Measurements from ENCODE around the gene CDH23.
A peak's percentile ranks its signal among the peaks of the same experiment; 100 is the strongest.

Gene CDH23

DNA sequence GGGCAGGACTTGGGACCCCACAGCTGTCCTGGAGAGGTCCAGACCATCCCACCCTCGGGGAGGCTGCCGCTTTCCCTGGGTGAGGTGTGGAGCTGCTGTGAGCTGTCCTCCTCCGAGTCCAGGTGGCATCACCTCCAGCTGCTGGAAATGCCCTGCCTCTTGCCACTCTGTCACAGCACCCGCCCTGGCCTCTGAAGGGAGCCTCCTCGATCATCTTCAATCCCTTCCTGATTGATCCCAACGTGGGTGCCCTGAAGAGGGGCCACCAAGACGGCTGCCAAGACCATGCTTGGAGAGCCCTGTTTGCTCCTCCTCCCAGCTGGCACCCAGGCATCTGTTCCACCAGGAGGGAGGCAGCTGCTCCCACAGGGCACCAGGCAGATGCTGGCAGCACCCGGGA is 318.3 kb downstream of the CDH23 start:
- no peak for DNase-seq

GRCh38 chr10:71715860-71716259 is 319.1 kb downstream of the CDH23 start:
- DNase-seq: no peak

DNA sequence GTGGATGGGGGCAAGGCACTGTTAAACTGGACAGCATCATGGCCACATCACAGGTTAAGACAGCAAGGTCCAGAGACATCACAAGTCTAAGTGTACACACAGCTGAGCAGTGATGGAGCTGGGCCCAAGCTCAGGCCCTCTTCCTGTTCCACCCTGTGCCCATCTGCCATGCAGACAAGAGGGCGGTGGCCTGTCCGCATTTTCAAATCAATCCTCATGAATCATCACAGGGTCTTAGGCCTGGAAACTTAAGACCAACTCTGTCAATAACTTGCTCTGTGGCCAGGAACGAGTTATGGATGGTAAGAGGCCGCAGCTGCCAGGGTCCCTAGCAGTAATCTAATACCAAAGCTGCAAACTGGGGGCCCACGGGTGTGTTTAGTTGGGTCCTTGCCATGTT is 319.7 kb downstream of the CDH23 start:
- DNase-seq: no peak

GRCh38 chr10:71717056-71717455 is 320.3 kb downstream of the CDH23 start:
- DNase-seq: no peak

GRCh38 chr10:71717551-71717951 is 320.8 kb downstream of the CDH23 start:
- DNase-seq: no peak

GRCh38 chr10:71718165-71718698 is 321.5 kb downstream of the CDH23 start:
- no peak for DNase-seq

GRCh38 chr10:71719042-71719441 is 322.3 kb downstream of the CDH23 start:
- DNase-seq: no peak

GRCh38 chr10:71719464-71720201 is 322.9 kb downstream of the CDH23 start, which contains the start of gene C10orf105:
TSS of gene C10orf105 (minus strand) at chr10:71719778. CDS start at chr10:71716337, 3,441 bp downstream.
- no peak for DNase-seq

GRCh38 chr10:71720288-71720687 is 323.6 kb downstream of the CDH23 start:
- DNase-seq: no peak

GRCh38 chr10:71721313-71721712 is 324.6 kb downstream of the CDH23 start:
- DNase-seq: no peak

- DNase-seq: no peak
These were observed 326.1 kb downstream of the CDH23 start for GRCh38 chr10:71722849-71723248.

DNA sequence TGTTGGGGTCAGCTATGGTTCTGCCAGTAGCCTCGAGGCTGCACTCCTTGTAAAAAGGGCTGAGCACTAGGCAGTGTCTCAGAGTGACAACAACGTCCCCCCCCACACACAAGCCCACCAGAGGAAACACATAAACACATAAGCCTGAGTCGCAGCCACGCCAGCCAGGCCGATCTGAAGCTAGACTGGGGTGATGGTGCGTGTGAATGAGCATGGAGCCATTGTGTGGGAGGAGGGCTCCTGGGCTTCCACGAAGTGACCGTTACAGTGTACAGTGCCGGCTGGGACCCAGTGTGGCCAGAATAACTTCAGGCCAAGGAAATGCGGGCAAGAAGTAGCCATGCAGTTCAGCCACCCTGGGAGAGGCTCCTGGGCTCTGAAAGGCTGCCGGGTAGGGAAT is 326.6 kb downstream of the CDH23 start:
- DNase-seq: no peak

DNA sequence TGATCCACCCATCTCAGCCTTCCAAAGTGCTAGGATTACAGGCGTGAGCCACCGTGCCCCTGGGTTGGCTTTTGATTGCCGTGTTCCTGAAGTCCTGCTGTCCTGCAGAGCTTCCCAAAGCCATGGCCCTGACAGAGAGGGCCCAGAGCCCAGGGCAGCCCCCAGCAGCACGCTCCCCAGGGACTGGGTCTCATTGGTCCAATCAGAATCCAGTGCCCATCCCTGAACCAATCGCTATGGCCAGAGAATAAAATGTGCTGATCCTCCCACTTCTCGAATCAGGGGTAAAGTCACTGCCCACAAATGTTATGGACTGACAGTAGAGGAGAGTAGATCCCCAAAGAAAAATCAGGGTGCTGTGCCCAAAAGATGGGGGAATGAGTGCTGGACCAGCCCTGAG is 327.8 kb downstream of the CDH23 start:
- DNase-seq: no peak

GRCh38 chr10:71725249-71725648 is 328.5 kb downstream of the CDH23 start:
- no peak for DNase-seq

DNA sequence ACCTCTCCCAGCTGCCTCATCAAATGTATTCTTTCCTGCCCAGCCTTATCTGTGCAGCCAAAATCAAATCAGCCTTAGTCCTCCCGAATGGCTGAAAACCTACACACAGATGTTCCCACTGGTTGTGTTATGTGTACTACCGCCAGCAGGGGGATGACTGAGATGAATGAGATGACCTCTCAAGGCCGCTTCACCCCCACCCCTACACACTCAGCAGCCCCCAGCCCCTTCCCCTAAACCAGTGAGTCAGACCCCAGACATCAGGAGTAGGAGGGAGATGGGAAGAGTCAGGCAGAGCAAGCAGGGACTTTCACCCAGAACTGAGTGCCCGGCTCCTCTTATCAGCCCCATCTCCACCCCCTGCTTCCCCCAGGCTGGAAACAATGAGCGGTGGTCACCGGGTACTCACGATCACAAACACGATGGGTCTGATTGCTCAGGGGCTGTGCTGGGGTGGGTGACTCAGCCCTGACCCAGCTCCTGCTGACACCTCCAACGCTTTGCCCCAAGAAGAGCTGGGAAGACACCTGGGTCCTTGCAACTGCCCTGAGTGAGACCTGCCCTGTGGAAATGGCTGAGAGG is 329.4 kb downstream of the CDH23 start:
- DNase-seq: peak; percentile 69

DNA sequence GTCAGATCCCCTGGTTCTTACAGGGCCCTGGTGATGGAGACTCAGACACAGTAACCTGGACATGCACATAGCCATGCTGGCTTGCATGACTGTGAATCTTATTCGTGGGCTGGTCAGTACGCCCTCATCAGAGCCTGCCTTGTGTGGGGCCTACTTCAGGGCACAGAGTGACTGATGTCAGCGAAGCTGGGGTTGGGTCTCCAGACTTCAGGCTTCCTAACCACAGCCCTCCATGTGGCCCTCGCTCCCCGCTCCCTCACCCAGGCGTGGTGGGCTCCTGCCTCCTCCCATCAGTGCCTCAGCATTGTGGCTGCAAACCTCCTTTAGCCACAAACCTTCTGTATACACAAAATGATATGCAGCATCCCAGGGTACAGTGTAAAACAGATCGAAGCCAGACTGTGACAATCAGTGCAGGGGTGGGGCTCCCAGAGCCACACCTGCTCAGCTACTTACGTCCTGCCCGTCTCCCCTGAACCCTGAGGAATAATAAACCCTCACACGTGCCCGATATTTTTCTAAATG is 329.9 kb downstream of the CDH23 start:
- peak; percentile 56 for DNase-seq

GRCh38 chr10:71727105-71727737 is 330.5 kb downstream of the CDH23 start:
- peak; percentile 63 for DNase-seq

- peak; percentile 81 for DNase-seq
These were observed 331.3 kb downstream of the CDH23 start for GRCh38 chr10:71727738-71728737.

- no peak for DNase-seq
These were observed 332.5 kb downstream of the CDH23 start for GRCh38 chr10:71729161-71729636.

DNA sequence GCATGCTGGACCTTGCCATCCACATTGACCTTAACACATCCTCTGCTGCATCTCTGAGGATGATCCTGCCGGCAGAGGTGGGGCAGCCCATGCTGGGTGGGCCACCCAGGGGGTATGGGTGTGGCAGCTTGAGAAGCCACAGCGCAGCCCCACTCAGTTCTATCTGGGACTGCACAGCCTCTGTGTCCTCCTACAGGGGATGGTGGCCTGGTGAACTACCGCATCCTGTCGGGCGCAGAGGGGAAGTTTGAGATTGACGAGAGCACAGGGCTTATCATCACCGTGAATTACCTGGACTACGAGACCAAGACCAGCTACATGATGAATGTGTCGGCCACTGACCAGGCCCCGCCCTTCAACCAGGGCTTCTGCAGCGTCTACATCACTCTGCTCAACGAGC is 335.1 kb downstream of the CDH23 start:
- no peak for DNase-seq

GRCh38 chr10:71734797-71735196 is 338.1 kb downstream of the CDH23 start:
- DNase-seq: no peak
